Omental fat pad (tissue), 4 donors: ENCODE data around the gene FBXW9. TPM values are rescaled to one million over a fixed set of nuclear protein-coding genes. Genes with fewer than 3 reads are reported as not detected.

Experiments
- ATAC-seq: fragments of 150-250 bp; one replicate; pipeline ENCODE4 v1.9.1; 2016; ENCODE audit warnings: mild to moderate bottlenecking, moderate library complexity; ENCODE audit not compliant: low FRiP score
- DNase-seq: peaks from one replicate; pipeline ENCODE4 v3.0.0-alpha.2; 2019; ENCODE audit warnings: low spot score
- total RNA-seq, 4 donors: library from RNA; depleted of rRNA; stranded (reverse); fragments of >200 nt; gene quantifications; one replicate each; pipeline ENCODE4 v1.1.0, GENCODE V29; 2016
- TF ChIP-seq, protein P1 (sequence below), 3 donors: fragments of 450-650 bp; IDR thresholded peaks; one replicate each; pipeline ENCODE4 v1.5.1; 2016 to 2017; ENCODE audit warnings: antibody characterized with exemption in 3 of 3, mild to moderate bottlenecking in 3 of 3, moderate library complexity in 2 of 3

The FBXW9 gene
- 1 to 10 TPM; 3.2 to 5.6 (median 4.4) TPM for total RNA-seq

DNA sequence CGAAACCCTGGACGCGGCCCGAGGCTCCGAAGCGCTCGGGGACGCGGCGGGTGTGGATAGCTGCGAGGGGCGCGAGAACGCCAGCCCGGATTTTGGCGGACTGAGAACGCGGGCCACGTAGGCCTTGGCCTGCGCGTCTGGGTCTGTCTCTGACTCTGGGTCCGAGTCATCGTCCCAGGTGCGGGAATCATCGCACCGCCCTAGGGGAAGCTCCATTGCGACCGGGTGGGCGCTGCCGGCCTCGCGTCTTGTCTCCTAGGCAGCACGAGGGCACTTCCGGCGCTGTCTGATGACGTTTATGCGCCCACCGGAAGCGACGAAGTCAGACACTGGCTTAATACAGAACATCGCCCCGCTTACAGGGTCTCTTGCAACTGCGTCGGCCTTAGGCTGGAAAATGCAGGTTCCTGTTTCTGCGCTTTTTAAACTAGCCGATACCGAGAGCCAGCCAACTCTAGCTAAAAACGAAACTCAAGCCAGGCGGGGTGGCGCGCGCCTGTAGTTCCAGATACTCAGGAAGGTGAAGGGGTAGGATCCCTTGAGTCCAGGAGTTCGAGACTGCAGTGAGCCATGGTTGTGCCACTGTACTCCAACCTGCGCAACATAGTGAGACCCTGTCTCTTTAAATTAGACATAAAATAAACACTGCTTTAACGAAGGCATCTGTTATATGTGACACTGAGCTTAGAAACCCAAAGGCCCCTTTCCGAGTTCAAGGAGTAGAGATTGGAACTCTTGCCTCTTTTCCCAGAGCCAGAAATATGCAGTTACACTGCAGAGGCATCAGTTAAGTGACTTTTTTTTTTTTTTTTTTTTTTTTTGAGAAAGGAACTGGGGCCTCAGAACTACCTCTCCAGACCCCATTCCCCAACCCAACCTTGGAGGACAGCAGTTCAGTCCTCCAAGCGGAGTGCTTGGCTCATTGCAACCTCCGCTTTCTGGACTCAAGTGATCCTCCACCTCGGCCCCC, at the start of gene FBXW9:
Gene FBXW9, minus strand, starts transcription at position 266 of the 970 bp plus-strand sequence. Its CDS starts 50 bp downstream, at position 216.
- DNase-seq = peak; percentile 100
- ATAC-seq = peak; percentile 70
- TF ChIP-seq, protein P1, sequence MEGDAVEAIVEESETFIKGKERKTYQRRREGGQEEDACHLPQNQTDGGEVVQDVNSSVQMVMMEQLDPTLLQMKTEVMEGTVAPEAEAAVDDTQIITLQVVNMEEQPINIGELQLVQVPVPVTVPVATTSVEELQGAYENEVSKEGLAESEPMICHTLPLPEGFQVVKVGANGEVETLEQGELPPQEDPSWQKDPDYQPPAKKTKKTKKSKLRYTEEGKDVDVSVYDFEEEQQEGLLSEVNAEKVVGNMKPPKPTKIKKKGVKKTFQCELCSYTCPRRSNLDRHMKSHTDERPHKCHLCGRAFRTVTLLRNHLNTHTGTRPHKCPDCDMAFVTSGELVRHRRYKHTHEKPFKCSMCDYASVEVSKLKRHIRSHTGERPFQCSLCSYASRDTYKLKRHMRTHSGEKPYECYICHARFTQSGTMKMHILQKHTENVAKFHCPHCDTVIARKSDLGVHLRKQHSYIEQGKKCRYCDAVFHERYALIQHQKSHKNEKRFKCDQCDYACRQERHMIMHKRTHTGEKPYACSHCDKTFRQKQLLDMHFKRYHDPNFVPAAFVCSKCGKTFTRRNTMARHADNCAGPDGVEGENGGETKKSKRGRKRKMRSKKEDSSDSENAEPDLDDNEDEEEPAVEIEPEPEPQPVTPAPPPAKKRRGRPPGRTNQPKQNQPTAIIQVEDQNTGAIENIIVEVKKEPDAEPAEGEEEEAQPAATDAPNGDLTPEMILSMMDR (IDR thresholded peaks at IDR 0.05) = no peak

DNA sequence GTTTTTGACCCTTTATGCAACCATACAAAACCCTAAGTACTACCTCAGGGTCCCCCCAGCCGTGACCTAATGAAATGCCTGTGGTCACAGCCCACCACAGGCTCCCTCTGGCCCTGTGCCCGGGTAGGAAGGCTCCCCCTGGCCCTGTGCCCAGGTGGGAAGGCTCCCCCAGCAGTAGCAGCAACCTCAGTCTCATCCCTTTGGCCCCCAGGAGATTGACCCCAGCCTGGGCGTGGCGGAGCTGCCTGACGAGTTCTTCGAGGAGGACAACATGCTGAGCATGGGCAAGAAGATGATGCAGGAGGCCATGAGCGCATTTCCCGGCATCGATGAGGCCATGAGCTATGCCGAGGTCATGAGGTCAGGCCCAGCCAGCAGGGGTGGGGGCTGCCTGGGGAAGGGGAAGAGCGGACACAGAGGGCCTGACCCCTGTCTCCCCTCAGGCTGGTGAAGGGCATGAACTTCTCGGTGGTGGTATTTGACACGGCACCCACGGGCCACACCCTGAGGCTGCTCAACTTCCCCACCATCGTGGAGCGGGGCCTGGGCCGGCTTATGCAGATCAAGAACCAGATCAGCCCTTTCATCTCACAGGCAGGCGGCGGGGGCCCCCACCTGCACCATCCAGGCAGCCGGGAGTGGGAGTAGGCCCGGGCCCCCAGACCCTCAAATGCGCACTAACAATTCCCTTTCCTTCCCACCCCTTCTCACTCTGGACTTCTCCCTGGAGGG, 48.9 kb upstream of the FBXW9 start:
- TF ChIP-seq, protein P1 (IDR thresholded peaks at IDR 0.05) = no peak
- DNase-seq = no peak
- ATAC-seq = no peak

DNA sequence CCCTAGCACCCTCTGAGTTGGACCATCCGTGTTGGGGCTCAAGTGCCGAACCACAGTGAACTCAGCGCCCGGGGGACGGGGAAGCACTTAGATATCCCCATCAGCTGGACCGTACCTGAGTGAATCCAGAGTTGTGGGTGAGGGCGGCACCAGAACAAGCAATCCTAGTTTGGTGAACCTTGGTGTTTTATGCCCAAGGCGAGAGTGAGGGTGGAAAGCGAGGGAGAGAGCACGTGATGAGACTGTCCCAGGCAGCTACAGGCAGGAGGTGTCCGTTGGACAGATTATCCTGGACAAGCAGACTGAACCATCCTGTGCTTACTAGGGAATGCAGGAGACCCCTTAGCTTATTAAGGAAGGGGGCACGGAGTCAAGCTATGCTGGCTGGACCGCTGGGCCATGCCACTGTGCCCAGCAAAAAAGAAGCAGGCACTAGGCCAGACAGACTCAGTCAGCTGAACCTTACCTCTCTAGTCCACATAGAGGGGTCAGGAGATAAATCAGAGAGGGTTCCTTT, 41.5 kb upstream of the FBXW9 start:
- no peak for DNase-seq
- ATAC-seq = no peak
- TF ChIP-seq, protein P1 (IDR thresholded peaks at IDR 0.05) = no peak

DNA sequence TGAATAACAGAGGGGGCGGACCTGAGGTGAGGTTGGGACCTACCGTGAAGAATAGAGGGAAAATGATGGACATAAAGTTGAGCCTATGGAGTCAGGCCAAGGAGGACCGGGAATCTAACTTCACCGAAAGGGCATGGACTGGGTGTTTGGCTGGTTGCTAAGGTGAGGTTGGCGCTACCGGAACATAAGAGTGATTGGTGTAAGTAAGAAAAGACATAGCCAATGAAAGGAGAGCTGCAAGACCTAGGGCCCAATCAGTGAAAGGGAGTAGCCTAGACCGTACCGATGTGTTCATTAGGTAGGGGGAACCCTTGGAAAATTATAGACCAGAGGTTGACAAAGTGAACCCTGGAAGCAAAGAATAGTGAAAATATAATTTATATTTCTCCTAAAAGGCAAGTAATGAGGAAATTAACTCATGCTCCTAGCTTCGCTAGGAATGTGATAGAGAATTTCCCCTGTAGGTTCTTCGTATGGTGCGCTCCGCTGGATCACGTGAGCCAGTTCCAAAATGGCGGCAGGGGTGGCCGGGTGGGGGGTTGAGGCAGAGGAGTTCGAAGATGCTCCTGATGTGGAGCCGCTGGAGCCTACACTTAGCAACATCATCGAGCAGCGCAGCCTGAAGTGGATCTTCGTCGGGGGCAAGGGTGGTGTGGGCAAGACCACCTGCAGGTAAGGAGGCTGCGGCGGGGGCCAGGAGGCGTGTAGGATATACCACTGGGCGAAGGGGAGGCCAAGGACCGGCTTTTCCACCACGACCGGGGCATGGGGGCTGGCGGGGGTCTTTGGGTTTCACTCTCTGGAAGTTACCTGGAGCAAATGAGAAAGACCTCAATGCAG, 40.8 kb upstream of the FBXW9 start, which contains the start of gene GET3:
Gene GET3, plus strand, starts transcription at position 503 of the 840 bp plus-strand sequence. Its CDS starts 9 bp downstream, at position 512.
- ATAC-seq (peak; percentile 98), DNase-seq (peak; percentile 76)
- TF ChIP-seq, protein P1 (IDR thresholded peaks at IDR 0.05) = peak in 1 of 3 donors; percentile 13

DNA sequence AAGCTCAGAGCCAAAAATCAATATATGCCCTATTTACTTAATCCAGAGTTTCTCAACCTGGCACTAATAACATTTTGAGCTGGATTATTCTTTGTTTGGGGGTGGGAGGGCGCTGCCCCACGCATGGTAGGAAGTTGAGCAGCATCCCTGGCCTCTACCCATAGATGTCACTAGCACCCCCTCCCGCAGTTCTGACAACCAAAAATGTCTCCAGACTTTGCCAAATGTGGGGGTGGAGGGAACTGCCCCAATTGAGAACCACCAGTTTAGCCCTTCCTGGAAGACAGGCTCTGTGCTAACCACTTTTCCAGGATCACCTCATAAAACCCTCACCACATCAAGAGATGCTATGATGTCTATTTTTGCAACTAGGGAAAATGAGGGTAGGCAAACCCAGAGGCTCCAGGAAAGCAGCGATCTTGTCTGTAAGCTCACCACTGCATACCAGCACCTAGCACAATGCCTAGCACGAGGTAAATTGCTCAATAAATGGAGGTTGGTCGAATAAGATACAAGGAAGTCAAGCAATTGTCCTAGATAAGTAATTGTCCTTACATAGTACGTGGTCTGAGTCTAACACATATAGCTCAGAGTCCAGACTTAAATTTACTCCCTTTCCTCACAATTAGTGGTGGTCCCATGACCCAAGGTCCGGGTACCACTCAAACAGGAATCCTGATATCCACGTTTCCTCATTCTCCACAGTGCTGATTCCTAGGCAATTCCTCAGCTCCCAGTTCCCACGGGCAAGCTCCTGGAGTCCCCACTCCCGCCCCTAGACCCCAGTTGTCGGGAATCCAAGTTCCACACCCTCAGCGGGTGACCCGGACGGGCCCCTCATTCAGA, 37.2 kb upstream of the FBXW9 start:
- ATAC-seq (no peak), DNase-seq (no peak)
- TF ChIP-seq, protein P1 (IDR thresholded peaks at IDR 0.05) = no peak
